Stimulated activated CD4-positive, alpha-beta T cell treated with anti-CD3 and anti-CD28 coated beads, Interleukin-12 subunit alpha, Interleukin-12 subunit beta, amount 100 ng/mL, for 48 hours (primary cell): ENCODE results near the gene HCFC1.

ENCODE experiments used
- DNase-seq, 3 donors: peaks; one replicate each; pipeline ENCODE4 v3.0.0-alpha.2; 2020; ENCODE audit warnings: low read depth in 2 of 3, low spot score in 1 of 3

The HCFC1 gene

GRCh38 chrX:153905481-153906095 is 66.0 kb downstream of the HCFC1 start:
- no peak for DNase-seq

- no peak for DNase-seq
Observed at GRCh38 chrX:153903991-153904957, 67.3 kb downstream of the HCFC1 start, which contains the start of gene AVPR2. Gene AVPR2, plus strand, starts transcription at chrX:153904673. Its CDS starts 473 bp downstream, at chrX:153905146.

GRCh38 chrX:153903238-153903980 is 68.2 kb downstream of the HCFC1 start:
- no peak for DNase-seq

- no peak for DNase-seq
Observed at GRCh38 chrX:153902385-153902784, 69.2 kb downstream of the HCFC1 start.

GRCh38 chrX:153901753-153902140 is 69.9 kb downstream of the HCFC1 start:
- no peak for DNase-seq

GRCh38 chrX:153900831-153901752 is 70.5 kb downstream of the HCFC1 start:
- DNase-seq = peak in 2 of 3 donors; percentile 32 to 42

- no peak for DNase-seq
Observed at GRCh38 chrX:153897899-153898298, 73.7 kb downstream of the HCFC1 start.
